Stimulated activated CD4-positive, alpha-beta T cell treated with anti-CD3 and anti-CD28 coated beads, Interleukin-2, amount 100 ng/mL, for 48 hours (primary cell): Measurements from ENCODE around the gene NKAIN4.

Experiments
- DNase-seq, 2 donors: peaks; one replicate each; pipeline ENCODE4 v3.0.0-alpha.2; 2020

The NKAIN4 gene

GRCh38 chr20:63273635-63274380 lies 19.5 kb upstream of the NKAIN4 start:
- DNase-seq: no peak

- DNase-seq: no peak
Measured at GRCh38 chr20:63273059-63273579, 18.9 kb upstream of the NKAIN4 start.

- DNase-seq: peak; percentile 80 to 84
Measured at GRCh38 chr20:63272105-63273058, 18.1 kb upstream of the NKAIN4 start, which contains the start of gene ARFGAP1. TSS of gene ARFGAP1 (plus strand) at chr20:63272813. CDS start at chr20:63275581, 2,768 bp downstream.

- DNase-seq: no peak
Measured at GRCh38 chr20:63270606-63271325, 16.5 kb upstream of the NKAIN4 start.

GRCh38 chr20:63269724-63270123 lies 15.5 kb upstream of the NKAIN4 start:
- DNase-seq: no peak

- no peak for DNase-seq
Measured at GRCh38 chr20:63268671-63269439, 14.6 kb upstream of the NKAIN4 start.

DNA sequence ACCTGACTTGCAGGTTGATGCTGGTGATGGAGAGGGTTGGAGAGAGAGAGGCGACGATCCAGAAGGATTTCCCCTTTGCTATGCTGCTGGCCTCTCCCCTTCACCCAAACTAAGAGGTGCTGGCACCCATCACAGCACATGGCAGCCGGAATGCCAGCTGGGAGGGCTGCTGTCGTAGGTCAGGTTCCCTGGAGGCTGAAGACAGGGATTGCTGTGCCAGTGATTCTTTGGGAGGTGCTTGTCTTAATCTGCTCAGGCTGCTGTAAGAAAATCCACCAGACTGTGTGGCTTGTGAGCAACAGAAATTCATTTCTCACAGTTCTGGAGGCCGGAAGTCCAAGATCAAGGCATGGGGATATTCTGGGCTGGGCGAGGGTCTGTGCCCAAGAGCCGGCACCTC lies 14.0 kb upstream of the NKAIN4 start:
- DNase-seq: no peak

GRCh38 chr20:63267691-63268090 lies 13.4 kb upstream of the NKAIN4 start:
- DNase-seq: no peak

GRCh38 chr20:63265891-63266515 lies 11.7 kb upstream of the NKAIN4 start:
- DNase-seq: no peak

DNA sequence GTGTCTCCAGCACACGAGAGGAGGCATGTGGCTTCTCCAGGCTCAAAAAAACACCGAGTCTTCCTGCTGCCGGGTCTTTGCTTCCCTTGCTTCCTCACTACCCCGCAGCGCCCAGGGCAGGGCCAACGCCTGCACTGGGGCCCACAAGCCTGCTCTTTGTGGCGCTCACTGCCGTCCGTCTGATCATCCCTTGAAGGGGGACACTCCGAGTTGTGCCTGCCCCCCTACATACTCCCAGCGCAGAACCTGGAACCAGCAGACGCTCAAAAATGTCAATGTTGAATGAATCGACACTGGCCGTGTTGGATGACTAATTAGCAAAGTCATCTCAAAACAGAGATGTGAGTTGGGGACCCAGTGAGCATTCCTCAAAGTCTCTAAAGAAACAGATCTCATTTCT lies 10.3 kb upstream of the NKAIN4 start:
- no peak for DNase-seq

GRCh38 chr20:63264000-63264399 lies 9.7 kb upstream of the NKAIN4 start:
- DNase-seq: no peak

DNA sequence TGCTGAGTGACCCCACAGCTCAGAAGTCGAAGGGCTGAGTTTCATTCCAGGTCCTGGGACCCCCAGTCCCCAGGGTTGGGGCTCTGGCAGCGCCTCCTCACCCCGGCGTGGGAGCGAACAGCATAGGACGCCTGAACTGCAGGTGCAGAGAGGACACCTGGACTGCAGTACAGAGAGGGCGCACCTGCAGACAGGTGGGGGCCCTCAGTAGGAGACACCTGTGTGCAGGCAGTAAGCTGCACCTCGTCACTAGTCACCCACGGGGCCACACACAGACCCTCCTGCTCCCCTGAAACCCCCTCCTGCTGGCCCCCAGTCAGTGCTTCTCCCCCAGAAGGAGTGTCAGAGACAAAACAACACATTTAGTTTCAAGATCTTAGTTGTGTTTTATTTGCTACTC lies 8.6 kb upstream of the NKAIN4 start:
- DNase-seq: no peak

DNA sequence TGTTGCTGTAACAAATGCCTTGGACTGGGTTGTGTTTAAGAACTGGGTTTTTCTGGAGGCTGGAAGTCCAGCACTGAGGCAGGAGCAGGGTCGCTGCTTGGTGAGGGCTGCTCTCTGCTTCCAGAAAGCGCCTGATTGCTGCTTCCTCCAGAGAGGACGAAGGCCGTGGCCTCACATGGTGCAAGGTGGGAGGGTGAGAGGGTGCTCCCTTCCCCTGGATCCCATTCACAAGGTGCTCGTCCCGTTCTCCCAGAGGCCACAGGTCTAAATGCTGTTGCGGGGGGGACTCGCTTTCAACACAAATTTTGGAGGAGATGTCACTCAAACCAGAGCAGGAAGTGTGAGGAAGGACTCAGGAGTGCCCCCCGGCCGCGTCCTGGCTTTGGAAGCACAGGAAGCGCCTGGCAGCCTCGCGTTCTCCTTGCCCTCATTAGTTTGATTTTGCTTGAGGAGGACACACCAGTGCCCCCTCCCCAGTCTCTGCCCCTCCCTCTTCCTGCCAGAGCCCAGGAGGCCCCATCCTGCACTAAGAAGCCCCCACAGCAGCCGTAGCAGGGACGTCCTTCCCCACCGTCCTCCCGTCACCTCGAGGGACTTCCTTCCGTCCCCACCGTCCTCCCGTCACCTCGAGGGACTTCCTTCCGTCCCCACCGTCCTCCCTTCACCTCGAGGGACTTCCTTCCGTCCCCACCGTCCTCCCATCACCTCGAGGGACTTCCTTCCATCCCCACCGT lies 7.7 kb upstream of the NKAIN4 start:
- DNase-seq: no peak

- no peak for DNase-seq
Measured at GRCh38 chr20:63261060-63261794, 7.0 kb upstream of the NKAIN4 start.

DNA sequence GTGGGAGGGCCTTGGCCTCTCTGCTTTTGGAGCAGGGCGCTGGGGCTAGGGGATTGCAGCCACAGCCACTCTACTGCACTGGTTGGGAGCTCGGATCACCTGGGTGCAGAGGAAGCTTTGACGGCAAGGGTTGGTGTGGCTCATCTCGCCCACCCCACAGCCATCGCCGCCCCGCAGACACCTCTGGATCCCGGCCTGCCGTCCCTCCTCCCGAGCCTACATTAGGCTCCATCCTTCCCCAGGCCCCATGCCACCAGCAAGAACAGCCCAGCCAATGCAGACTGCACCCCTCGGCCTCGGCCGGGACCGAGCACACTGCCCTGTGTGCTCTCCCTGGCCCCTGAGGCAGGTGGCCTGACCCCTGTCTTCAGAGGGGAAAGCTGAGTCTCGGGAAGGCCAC lies 6.3 kb upstream of the NKAIN4 start:
- DNase-seq: no peak

DNA sequence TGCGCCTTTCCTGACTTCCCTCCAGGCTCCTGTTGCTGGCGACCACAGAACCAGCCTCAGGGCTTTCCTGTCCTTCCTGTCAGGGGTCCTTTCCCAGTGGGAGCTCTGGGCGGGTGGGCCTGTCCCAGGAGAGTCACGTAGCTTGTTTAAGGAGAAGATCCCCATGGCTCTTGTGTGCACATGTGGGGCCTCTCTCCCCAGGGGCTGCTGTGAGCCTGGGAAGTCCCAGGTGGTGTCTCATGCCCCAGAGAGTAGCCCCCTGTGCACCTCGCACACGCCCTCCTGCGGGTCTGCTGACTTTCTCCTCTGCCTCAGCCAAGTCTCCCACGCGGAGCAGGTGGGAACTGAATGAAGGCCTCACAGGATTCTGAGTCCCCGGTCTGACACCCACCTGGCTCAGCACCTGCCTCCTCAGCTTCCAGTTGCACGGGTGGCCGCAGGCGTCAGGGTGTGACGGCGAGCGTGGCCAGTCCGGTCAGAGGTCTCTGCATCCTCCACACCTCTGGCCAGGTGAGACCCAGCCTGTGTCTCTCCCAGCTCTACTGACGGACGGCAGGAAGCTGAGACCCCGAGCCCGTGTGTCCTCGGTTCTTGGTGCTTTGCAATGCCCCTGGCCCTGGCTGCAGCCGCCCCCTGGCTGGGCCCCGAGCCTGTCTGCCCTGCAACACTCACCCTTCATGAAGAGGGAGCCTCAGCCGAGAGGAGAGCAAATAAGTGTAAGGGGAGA lies 5.6 kb upstream of the NKAIN4 start:
- DNase-seq: no peak

DNA sequence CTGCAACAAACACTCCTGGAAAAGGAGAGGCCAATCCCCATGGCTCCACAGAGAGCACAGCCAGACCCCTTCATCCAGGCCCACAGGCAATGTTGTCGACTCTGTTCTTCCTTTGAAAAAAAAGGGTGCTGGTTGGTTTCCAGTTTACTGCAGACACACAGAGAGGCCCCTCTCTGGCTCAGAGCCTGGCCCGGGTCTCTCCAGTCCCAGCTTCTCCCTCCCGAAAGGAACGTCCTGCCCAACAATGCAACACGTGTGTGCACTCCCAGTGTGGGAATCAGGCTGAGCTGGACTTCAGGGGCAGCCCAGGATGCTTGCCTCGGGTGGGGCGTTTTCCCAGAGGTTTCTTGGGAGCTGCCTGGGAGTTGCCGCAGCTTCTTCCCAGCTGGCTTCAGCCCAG lies 4.5 kb upstream of the NKAIN4 start:
- DNase-seq: no peak

- no peak for DNase-seq
Measured at GRCh38 chr20:63257629-63258028, 3.4 kb upstream of the NKAIN4 start.

- no peak for DNase-seq
Measured at GRCh38 chr20:63256954-63257353, 2.7 kb upstream of the NKAIN4 start.
